ENCODE results near the gene PLXNC1.

PLXNC1 gene

DNA sequence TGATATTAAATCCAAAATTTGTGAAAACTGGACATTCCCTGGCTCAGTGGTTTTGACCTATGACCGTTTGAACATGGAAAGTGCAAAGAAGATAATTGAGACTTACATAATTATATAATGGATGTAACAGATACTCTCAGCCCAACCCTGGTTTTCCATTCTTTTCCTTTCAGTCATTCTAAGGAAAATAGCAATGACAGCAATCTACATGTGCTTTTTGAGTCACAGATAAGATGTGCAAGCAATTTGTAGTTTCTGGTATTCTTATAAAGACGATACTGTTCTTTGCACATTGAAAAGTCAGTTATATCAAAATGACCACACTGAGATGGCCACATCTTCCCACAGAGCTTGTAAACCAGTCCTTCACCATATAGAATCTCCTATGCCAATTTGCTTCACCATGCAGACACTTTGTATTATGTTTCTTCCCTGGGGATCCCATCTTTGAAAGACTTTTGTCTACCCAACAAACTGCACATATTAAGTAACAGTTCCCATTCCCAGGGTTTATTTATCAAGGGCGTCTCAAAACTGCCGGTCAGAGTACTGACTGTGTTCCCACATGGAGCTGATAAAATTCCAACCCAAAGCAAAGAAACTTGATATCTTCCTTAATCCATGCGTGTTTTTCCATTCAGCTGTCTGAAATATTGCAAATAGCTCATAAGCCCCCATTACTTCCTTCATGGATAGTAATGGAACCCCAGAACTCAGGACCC is 34.8 kb downstream of the PLXNC1 start:
- no peak for DNase-seq

- no peak for DNase-seq
Measured at GRCh38 chr12:94183708-94184379, 35.5 kb downstream of the PLXNC1 start.

DNA sequence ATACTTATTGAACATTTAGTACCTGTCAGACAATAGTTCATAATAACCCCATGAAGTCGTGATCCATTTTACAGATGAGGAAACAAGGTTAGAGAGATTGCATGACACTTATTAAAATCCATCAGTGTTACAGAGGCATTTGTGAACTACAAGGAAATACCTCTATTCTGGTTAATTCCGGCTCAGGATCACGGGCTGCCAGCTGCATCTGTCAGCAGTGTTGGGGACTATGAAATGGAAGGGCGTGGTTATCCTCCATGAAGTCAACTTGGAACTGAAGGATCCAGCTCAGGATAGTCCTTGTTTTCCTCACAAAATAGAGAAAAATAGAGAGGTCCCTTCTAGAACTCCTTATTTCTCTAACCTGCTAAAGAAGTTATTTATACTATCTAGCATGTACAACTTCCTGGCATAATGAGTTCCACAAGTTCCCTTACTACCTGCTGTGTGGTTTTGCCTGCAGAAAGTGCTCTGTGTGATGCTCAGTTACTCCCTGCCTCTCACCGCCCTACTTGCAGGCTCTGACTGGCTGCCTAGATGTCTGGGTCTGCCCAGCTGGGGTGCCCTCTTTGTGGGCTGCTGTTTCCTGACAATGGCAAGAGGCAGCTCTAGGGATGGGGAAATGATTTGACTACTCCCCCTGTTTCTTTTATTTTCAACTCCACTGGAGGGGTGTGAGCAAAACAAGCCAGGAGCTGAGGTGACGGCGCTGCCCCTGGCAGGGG is 36.8 kb downstream of the PLXNC1 start:
- DNase-seq = no peak

DNA sequence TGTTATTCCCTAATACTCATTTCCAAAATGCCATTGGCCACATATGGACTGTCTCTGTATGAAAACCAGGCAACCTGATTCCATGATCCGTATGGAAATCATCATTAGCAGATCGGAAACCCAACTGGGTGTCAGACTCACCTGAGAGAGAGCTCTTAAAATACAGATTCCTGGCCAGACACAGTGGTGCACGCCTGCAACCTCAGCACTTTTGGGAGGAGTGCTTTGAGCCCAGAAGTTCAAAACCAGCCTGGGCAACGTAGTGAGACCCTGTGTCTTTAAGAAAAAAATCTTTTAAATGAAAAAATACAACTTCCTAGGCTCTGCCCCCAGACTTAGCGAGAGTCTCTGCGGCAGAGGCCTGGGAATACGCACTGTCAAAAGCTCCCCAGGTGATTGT is 37.4 kb downstream of the PLXNC1 start:
- no peak for DNase-seq

GRCh38 chr12:94186278-94187241 is 38.2 kb downstream of the PLXNC1 start:
- DNase-seq = no peak

DNA sequence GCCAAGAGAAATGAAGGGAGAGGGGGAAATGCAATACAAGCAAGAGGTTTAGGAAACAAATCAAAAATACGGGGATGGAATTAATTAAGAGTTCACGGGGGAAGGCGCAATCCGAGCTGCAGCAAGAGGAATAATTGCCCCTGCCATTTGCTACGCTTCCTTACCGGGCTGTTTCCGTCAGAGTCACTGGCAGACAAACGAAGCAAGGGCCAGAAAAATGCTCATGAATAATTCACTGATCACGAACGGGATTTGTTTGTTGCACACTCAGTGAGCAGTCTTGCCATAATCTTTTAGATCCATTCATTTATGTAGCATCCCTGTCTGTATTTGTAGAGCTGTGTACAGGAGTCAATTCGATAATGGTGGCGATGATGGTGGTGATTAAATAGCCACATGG is 39.0 kb downstream of the PLXNC1 start:
- no peak for DNase-seq

GRCh38 chr12:94190623-94191022 is 42.2 kb downstream of the PLXNC1 start:
- DNase-seq = no peak

DNA sequence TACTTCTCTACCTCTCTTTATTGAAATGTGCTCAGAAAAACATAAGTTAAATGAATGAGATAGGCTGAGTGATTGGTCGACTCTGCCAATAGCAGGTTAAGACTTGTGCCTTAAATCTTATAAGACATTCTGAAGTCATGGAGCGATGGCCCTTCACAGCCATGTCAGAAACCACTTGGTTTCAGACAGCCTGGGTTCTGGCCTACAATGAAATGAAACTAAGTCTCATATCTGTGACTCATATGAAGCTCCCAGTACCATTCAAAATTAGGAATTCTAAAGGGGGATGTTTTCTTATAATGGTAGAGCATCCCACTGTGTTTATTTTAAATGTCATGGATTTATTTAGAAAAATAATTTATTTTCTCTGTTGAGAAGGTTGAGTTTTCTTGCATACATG is 42.6 kb downstream of the PLXNC1 start:
- DNase-seq = no peak

DNA sequence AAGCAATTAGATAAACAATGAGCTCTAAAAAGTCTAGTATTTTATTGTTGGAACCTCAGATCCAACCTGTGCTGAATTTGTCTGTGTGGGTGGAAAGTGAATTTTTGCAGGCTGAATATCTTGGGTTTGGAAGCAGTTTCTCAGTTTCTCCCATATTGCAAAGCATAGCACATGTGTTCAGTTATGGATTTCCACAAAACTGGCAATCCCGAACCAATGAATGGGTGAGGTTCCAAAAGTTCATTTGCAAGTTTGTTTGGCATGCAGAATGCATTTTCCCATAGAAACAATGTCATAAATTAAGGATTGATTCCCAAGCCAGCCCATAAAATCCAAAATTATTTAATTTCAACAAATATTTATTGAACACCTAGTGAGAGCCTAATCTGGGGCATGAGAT is 43.4 kb downstream of the PLXNC1 start:
- DNase-seq = no peak

DNA sequence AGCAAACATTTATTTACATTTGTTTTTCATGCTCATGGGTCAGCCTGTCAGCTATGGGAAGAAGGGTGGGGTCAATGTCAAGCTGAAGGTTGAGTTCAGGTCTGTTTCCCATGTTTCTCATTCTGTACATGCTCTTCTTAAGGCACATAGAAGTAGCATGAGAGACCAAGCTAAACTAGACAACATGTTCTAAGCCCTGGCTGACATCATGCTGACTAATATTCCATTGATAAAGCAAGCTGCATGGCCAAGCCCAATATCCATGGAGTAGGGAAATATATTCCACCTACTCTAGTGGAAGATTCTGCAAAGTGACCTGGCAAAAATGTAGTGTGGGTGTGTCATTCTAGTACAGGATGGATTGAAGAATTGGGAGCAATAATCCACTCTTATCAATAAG is 44.1 kb downstream of the PLXNC1 start:
- no peak for DNase-seq

DNA sequence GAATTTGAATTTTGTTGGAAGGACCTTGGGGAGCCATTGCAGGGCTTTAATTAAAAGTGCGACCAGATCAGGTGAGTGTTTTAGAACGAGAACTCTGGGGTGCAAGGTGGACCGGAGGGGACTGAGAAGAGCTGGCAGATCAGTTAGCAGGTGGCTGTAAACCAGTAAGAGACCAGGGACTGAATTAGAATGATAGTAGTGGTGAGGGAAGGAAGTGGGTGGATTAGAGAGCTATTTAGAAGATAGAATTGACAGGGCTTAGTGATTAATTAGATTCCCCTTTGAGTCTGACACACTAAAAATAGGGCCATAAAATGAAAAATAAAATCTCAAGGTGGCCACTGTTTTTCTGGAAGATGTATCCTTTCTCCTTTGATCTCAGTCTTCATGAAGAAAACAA is 44.8 kb downstream of the PLXNC1 start:
- no peak for DNase-seq

GRCh38 chr12:94195483-94195882 is 47.1 kb downstream of the PLXNC1 start:
- DNase-seq = peak; percentile 51

GRCh38 chr12:94198469-94198868 is 50.1 kb downstream of the PLXNC1 start:
- no peak for DNase-seq

- DNase-seq = no peak
Measured at GRCh38 chr12:94198872-94199271, 50.5 kb downstream of the PLXNC1 start.

GRCh38 chr12:94200069-94200468 is 51.7 kb downstream of the PLXNC1 start:
- no peak for DNase-seq

- DNase-seq = no peak
Measured at GRCh38 chr12:94200695-94201094, 52.3 kb downstream of the PLXNC1 start.

- no peak for DNase-seq
Measured at GRCh38 chr12:94202245-94203180, 54.1 kb downstream of the PLXNC1 start.

DNA sequence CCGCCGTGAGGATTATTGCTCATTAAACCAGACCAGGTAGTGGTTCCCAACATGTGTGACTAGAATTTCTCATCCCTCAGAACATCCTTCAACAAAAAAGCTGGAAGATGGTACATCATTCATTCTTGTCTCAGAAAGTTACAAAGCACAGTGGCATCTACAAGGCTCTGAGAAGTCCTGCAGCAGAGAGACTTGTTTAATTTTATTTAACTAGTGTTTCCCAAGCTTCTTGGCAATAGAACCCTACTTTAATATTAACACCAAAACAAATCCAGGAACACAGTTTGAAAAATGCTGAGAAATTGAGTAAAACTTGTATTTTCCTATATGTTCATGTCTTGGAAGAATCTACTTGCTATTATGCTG is 54.8 kb downstream of the PLXNC1 start:
- no peak for DNase-seq

- DNase-seq = no peak
Measured at GRCh38 chr12:94203796-94204195, 55.4 kb downstream of the PLXNC1 start.

GRCh38 chr12:94204499-94205247 is 56.3 kb downstream of the PLXNC1 start:
- peak; percentile 54 for DNase-seq

DNA sequence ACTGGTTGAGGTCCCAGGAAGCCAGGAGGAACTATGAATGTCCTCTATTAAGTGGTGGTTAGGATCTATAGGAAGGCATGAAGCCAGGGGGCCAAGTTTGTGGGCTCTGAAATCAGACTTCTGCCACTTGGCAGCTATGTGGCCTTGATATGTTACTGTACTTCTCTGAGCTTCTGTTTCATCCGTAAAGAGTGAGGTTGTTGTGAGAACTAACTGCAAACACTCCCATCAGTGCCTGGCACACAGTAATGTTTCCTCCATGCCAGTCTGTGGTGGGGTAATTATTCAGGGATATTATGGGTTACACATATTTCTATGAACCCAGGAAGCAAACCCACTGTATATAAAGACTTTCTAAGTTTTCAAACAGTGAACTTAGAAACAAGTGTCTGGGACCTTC is 57.4 kb downstream of the PLXNC1 start:
- peak; percentile 29 for DNase-seq
